ENCODE data around the gene ATP6V0D1.

ATP6V0D1 gene

GRCh38 chr16:67390816-67391423, 90.0 kb downstream of the ATP6V0D1 start:
- FAIRE-seq = no peak

DNA sequence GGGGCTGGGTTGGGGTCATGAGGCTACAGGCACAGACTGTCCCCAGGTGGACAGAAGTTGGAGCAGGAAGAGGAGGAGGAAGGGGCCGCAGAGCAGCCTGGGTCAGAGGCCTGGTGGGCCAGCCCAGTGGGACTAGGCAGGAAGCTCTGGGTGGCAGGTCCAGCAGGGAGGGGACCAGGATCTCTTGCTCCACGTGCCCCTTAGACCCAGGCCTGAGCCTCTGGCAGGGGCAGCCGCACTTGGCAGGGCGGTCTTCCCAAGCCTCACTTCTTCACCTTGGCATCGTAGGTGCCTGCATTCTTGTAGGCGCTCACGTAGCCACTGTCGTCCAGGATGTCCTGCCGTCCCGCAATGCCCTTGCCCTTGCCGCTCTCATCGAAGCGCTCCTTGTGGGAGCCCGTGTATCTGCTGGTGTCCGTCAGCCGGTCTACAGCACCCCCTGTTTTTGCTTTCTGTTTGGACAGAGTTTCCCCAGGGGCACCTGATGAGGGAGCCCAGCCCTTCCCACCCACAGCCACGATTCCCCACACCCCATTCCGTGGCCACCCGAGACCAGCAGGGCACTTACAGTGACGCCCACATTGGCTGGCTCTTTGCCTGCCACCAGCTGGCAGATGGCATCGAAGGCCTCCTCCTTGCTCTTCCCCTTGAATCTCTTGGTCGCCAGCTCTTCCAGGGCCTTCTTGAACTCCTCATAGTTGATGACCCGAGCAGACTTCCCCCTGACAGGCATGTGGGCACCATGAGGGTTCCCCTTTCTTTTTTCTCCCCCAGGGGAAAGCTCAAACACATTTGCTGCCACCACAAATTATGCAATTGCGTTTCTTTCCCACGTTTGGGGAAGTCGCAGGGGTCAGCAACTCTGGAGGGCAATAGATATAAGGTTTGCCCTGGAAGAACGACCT, 90.8 kb downstream of the ATP6V0D1 start:
- FAIRE-seq = no peak

DNA sequence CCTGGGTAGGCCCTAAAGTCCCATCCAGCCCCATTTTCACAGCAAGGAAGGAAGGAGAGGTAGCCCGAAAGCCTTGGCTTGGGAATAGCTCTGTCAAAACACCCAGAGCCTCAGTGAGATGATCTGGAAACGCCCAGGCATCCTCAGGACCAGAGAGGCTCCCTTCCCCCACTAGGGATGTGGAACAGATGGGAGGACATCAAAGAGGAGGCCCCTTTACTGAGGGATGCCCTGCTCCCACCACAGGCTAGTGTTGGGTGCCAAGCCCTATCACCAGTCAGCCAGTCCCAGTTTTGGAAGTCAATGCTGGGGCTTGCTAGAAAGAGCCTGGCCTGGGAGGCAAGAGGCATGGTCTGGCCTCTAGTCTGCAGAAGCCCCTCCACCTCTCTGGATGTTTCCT, 92.4 kb downstream of the ATP6V0D1 start:
- FAIRE-seq = no peak

DNA sequence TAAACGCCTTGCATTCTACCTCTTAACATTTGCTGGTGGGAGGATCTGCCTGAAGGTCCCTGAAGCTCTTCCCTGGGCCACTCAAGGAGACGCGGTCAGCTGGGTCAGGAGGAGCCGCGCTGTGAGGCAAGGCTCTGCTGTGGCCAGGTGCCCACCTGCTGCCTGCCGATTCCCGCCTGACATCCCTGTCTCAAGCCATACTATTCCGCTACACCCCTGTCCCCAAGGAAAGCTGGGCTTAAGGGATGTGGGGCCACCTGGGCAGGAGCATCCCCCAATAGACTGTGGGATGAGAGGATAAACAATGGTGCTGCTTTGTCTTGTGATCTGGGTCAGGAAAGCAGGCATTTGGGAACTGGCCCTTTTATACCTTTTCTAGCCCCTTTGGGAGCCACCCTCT, 92.8 kb downstream of the ATP6V0D1 start:
- FAIRE-seq = no peak
